ENCODE results near the gene LNPK. TPM values are rescaled to one million over a fixed set of nuclear protein-coding genes. Genes with fewer than 3 reads are reported as not detected.

Gene LNPK
- total RNA-seq, 4 donors from 2014 or later, result 18.0 to 33.6 (median 25.7) TPM

DNA sequence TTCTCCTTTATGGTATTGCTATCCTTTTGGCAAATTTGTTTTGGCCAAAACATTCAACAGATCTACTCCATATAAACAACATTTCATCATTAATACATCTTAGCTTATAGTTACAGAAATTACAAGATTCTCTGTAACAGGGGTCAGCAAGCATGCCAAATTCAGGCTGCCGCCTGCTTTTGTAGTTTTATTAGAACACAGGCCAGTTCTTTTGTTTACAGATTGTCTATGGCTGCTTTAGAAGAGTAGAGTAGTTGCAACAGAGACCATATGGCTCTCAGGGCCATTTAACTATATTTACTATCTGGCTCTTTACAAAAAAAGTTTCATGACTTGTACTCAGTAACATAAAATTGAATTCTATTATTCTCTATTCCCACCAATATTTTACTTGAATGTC is 53.9 kb downstream of the LNPK start:
- Histone ChIP-seq H3K36me3 (peaks cover 0 to 10% (median 2%) of the 10 kb centered on the region in 4 donors), H3K4me1 (peaks cover 0 to 29% (median 4%) of the 10 kb centered on the region in 4 donors), H3K27ac (no peak overlapping the region), H3K4me3 (no peak overlapping the region), H3K27me3 (no peaks in the 10 kb centered on the region), H3K9me3 (no peaks in the 10 kb centered on the region)
- DNase-seq, result no peak
- intact Hi-C loops (cut with DNase I; ENCODE audit: low total_unique reads) (no loop called here), in situ Hi-C loops (cut with MboI; ENCODE audit: low pct_ligation_motif_present in 1 of 4, low pct_unique_long_range_greater_than_20kb in 1 of 4, low sequenced_read_pairs in 3 of 4) (no loop called here)
- WGBS, 2 donors (ENCODE audit: low coverage in 1 of 2), result 50 to 59% methylated on average over 1 of the region's 1 CpG
- TF ChIP-seq POLR2A (IDR thresholded peaks at IDR 0.05) (no peak), EP300 (IDR thresholded peaks at IDR 0.05; ENCODE audit: low read depth) (no peak), POLR2AphosphoS5 (IDR thresholded peaks at IDR 0.05) (no peak)
- TF ChIP-seq, protein P1, sequence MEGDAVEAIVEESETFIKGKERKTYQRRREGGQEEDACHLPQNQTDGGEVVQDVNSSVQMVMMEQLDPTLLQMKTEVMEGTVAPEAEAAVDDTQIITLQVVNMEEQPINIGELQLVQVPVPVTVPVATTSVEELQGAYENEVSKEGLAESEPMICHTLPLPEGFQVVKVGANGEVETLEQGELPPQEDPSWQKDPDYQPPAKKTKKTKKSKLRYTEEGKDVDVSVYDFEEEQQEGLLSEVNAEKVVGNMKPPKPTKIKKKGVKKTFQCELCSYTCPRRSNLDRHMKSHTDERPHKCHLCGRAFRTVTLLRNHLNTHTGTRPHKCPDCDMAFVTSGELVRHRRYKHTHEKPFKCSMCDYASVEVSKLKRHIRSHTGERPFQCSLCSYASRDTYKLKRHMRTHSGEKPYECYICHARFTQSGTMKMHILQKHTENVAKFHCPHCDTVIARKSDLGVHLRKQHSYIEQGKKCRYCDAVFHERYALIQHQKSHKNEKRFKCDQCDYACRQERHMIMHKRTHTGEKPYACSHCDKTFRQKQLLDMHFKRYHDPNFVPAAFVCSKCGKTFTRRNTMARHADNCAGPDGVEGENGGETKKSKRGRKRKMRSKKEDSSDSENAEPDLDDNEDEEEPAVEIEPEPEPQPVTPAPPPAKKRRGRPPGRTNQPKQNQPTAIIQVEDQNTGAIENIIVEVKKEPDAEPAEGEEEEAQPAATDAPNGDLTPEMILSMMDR (IDR thresholded peaks at IDR 0.05), result no peak

DNA sequence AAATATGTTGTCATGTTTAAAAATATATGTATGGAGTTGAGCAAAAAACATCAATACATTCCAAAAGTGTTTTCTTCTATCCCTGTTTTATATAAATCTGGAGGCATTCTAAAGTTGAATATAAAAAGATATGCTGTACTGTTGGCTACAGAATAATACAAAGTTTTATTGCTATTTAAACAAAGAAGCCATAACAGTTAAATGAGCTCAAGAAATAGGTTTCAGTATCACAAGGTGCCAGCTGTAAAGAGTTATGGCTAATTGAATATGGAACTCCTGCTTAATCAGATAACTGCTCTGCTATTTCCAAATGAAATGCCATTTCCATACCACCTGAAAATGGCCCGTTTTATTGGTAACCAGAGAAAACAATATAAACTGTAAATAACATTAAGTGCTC is 55.0 kb downstream of the LNPK start:
- Histone ChIP-seq H3K9me3 (no peaks in the 10 kb centered on the region), H3K4me1 (peaks cover 0 to 29% (median 4%) of the 10 kb centered on the region in 4 donors), H3K36me3 (peaks cover 0 to 16% (median 7%) of the 10 kb centered on the region in 4 donors), H3K27me3 (no peaks in the 10 kb centered on the region), H3K27ac (no peak overlapping the region), H3K4me3 (no peak overlapping the region)
- intact Hi-C loops (cut with DNase I; ENCODE audit: low total_unique reads), result no loop called here
- DNase-seq, result no peak
- no peak for TF ChIP-seq POLR2A (IDR thresholded peaks at IDR 0.05)
- TF ChIP-seq EP300 (IDR thresholded peaks at IDR 0.05; ENCODE audit: low read depth), result no peak
- in situ Hi-C loops (cut with MboI; ENCODE audit: low pct_ligation_motif_present in 1 of 4, low pct_unique_long_range_greater_than_20kb in 1 of 4, low sequenced_read_pairs in 3 of 4), result no loop called here
- 48 to 71% methylated on average over 1 of the region's 1 CpG for WGBS, 2 donors (ENCODE audit: low coverage in 1 of 2)

DNA sequence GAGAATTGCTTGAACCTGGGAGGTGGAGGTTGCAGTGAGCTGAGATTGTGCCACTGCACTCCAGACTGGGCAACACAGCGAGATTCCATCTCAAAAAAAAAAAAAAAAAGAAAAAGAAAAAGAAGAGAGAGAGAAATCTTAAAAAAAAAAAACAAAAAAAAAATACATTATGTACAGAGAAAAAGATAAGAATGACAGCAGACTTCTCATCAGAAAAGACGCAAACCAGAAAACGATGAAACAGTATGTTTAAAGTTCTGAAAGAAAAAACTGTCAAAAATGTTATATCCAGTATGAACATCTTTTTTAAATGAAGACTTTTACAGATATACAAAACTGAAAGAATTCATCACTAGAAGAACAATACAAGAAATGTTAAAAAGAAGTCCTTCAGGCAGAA is 60.4 kb downstream of the LNPK start:
- Histone ChIP-seq H3K27ac (no peak overlapping the region), H3K4me3 (no peak overlapping the region), H3K27me3 (no peaks in the 10 kb centered on the region), H3K4me1 (peaks cover 0 to 11% (median 0%) of the 10 kb centered on the region in 4 donors), H3K9me3 (no peaks in the 10 kb centered on the region), H3K36me3 (peaks cover 0 to 16% (median 5%) of the 10 kb centered on the region in 4 donors)
- intact Hi-C loops (cut with DNase I; ENCODE audit: low total_unique reads), result no loop called here
- in situ Hi-C loops (cut with MboI; ENCODE audit: low pct_ligation_motif_present in 1 of 4, low pct_unique_long_range_greater_than_20kb in 1 of 4, low sequenced_read_pairs in 3 of 4), result no loop called here
- 94 to 100% methylated on average over 2 to 3 of the region's 3 CpGs for WGBS, 2 donors (ENCODE audit: low coverage in 1 of 2)
- TF ChIP-seq POLR2A (IDR thresholded peaks at IDR 0.05), result no peak
- TF ChIP-seq POLR2AphosphoS5 (IDR thresholded peaks at IDR 0.05), result no peak
- no peak for TF ChIP-seq EP300 (IDR thresholded peaks at IDR 0.05; ENCODE audit: low read depth)
- TF ChIP-seq, protein P1 (IDR thresholded peaks at IDR 0.05), result no peak
- no peak for DNase-seq

DNA sequence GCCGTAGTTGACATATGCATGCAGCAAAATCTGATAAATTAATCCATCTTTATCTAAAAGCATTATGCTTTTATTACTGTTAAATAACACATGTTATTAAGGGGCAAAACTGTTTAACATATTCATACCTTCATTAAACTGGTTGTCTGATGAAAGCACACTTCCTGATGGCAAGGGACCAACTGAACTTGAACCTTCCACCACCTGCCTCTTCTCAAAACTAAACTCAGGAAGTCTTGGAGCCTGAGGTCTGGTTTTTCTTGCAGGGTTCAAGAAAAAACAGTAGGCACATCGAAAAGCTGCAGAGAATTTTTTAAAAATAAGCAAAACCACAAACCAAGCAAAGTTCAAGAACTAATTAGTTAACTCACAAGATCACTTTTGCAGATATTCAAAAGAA is 64.9 kb downstream of the LNPK start:
- DNase-seq, result peak; percentile 10
- H3K4me1 ChIP-seq, result peaks cover 0 to 4% (median 0%) of the 10 kb centered on the region in 4 donors
- H3K36me3 ChIP-seq, result peaks cover 0 to 4% (median under 1%) of the 10 kb centered on the region in 4 donors
- TF ChIP-seq, protein P1 (IDR thresholded peaks at IDR 0.05), result no peak
- TF ChIP-seq POLR2A (IDR thresholded peaks at IDR 0.05) (no peak), EP300 (IDR thresholded peaks at IDR 0.05; ENCODE audit: low read depth) (no peak), POLR2AphosphoS5 (IDR thresholded peaks at IDR 0.05) (no peak)
- H3K9me3 ChIP-seq, result no peaks in the 10 kb centered on the region
- WGBS, 2 donors (ENCODE audit: low coverage in 1 of 2), result 25 to 55% methylated on average over 2 of the region's 2 CpGs
- in situ Hi-C loops (cut with MboI; ENCODE audit: low pct_ligation_motif_present in 1 of 4, low pct_unique_long_range_greater_than_20kb in 1 of 4, low sequenced_read_pairs in 3 of 4), result no loop called here
- no peak overlapping the region for H3K4me3 ChIP-seq
- intact Hi-C loops (cut with DNase I; ENCODE audit: low total_unique reads), result no loop called here
- no peaks in the 10 kb centered on the region for H3K27me3 ChIP-seq
- H3K27ac ChIP-seq, result no peak overlapping the region
